Trophoblast cell (in vitro differentiated cells and primary cell): Measurements from ENCODE around the gene CT45A9.
"Not testable (repeated sequence)": the region's sequence is repeated elsewhere in the genome, so short reads cannot be mapped to it uniquely, and the experiment has no call there.

Experiments used
- DNase-seq, 2 donors: peaks; one replicate each; pipeline ENCODE4 v3.0.0-alpha.2; 2016
- H2AFZ ChIP-seq: 2 replicates; pipeline ENCODE4 v1.6.1; 2013; ENCODE audit warnings: low read length, moderate library complexity, mild to moderate bottlenecking; ENCODE audit not compliant: insufficient read depth, poor library complexity
- H2AK5ac ChIP-seq: 2 replicates; pipeline ENCODE4 v1.6.1; 2013; ENCODE audit warnings: mild to moderate bottlenecking, low read length
- H2BK120ac ChIP-seq: 2 replicates; pipeline ENCODE4 v1.6.1; 2013; ENCODE audit warnings: low read length, mild to moderate bottlenecking, moderate library complexity; ENCODE audit not compliant: insufficient read depth, poor library complexity
- H2BK12ac ChIP-seq: 2 replicates; pipeline ENCODE4 v1.6.1; 2013; ENCODE audit warnings: mild to moderate bottlenecking, low read length, moderate library complexity
- H2BK5ac ChIP-seq: 2 replicates; pipeline ENCODE4 v1.6.1; 2013; ENCODE audit warnings: low read length, low read depth, moderate library complexity, mild to moderate bottlenecking; ENCODE audit not compliant: poor library complexity
- H3K14ac ChIP-seq: 2 replicates; pipeline ENCODE4 v1.6.1; 2013; ENCODE audit warnings: mild to moderate bottlenecking, low read length
- H3K18ac ChIP-seq: 2 replicates; pipeline ENCODE4 v1.6.1; 2013; ENCODE audit warnings: mild to moderate bottlenecking, low read length
- H3K23ac ChIP-seq: 2 replicates; pipeline ENCODE4 v1.6.1; 2013; ENCODE audit warnings: low read length
- H3K27ac ChIP-seq: 2 replicates; pipeline ENCODE4 v1.5.1; 2013; ENCODE audit warnings: low read depth, mild to moderate bottlenecking, inconsistent platforms, low read length, moderate library complexity
- H3K27me3 ChIP-seq: 2 replicates; pipeline ENCODE4 v1.6.1; 2013; ENCODE audit warnings: inconsistent platforms, mild to moderate bottlenecking, low read length, moderate library complexity; ENCODE audit not compliant: insufficient read depth
- H3K36me3 ChIP-seq, 2 experiments: 1 replicate in 1 of 2; 2 replicates in 1 of 2; pipeline ENCODE4 v1.6.1; 2013; ENCODE audit warnings: low read length in 2 of 2, mild to moderate bottlenecking in 2 of 2, moderate library complexity in 1 of 2; ENCODE audit not compliant: insufficient read depth in 2 of 2, control insufficient read depth in 1 of 2
- H3K4ac ChIP-seq: 2 replicates; pipeline ENCODE4 v1.6.1; 2013; ENCODE audit warnings: low read depth, mild to moderate bottlenecking, low read length, moderate library complexity
- H3K4me1 ChIP-seq, 2 experiments: 1 replicate in 1 of 2; 2 replicates in 1 of 2; pipeline ENCODE4 v1.6.1; 2013; ENCODE audit warnings: low read length in 2 of 2, mild to moderate bottlenecking in 2 of 2, moderate library complexity in 1 of 2; ENCODE audit not compliant: insufficient read depth in 2 of 2, control insufficient read depth in 1 of 2
- H3K4me2 ChIP-seq: 2 replicates; pipeline ENCODE4 v1.6.1; 2013; ENCODE audit warnings: inconsistent platforms, mild to moderate bottlenecking, low read length, moderate library complexity
- H3K4me3 ChIP-seq: 2 replicates; pipeline ENCODE4 v1.5.1; 2013; ENCODE audit warnings: mild to moderate bottlenecking, low read depth, low read length, inconsistent platforms
- H3K79me1 ChIP-seq: one replicate; pipeline ENCODE4 v1.6.1; 2013; ENCODE audit warnings: low read length
- H3K79me2 ChIP-seq: 2 replicates; pipeline ENCODE4 v1.6.1; 2013; ENCODE audit warnings: low read length, mild to moderate bottlenecking; ENCODE audit not compliant: control insufficient read depth, insufficient read depth, poor library complexity
- H3K9ac ChIP-seq: 2 replicates; pipeline ENCODE4 v1.6.1; 2013; ENCODE audit warnings: mild to moderate bottlenecking, low read length
- H3K9me3 ChIP-seq: 2 replicates; pipeline ENCODE4 v1.6.1; 2013; ENCODE audit warnings: low read depth, mild to moderate bottlenecking, control low read depth, inconsistent platforms, low read length; ENCODE audit not compliant: insufficient read depth
- H4K12ac ChIP-seq: 2 replicates; pipeline ENCODE4 v1.6.1; 2013; ENCODE audit warnings: low read depth, mild to moderate bottlenecking, low read length, moderate library complexity
- H4K8ac ChIP-seq: 2 replicates; pipeline ENCODE4 v1.6.1; 2013; ENCODE audit warnings: low read depth, mild to moderate bottlenecking, low read length, moderate library complexity
- H4K91ac ChIP-seq: one replicate; pipeline ENCODE4 v1.6.1; 2013; ENCODE audit warnings: low read depth, mild to moderate bottlenecking, low read length, moderate library complexity
- WGBS: extraction: QIAGEN DNeasy Blood & Tissue Kit; methylation state at CpG from one replicate; pipeline ENCODE4 v1.1.7; 2013; ENCODE audit warnings: missing lambda C conversion rate; ENCODE audit not compliant: insufficient read length, insufficient coverage; ENCODE audit errors: extremely low coverage; 5-methylcytosine and 5-hydroxymethylcytosine counted together

The CT45A9 gene

DNA sequence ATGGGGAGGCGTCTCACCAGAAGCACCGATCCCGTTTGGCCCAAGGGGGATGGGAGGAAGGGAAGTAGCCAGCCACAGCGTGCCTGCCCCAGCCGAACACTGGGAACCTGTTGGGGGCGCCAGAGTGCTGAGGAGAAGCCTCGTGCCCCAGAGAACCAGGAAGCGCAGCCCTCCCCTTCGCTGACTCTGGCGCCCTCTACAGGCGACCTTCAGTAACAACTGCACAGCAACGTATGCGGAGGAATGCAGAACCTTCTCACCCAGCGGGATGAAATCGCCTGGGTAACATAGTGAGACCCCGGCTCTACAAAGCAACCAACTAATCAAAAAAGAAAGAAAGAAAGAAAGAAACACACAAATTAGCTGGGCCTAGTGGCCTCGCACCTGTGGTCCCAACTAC lies 51.7 kb downstream of the CT45A9 start, which contains the start of gene CT45A2:
Gene CT45A2, minus strand, starts transcription at position 101 of the 400 bp plus-strand sequence. CDS start 3,747 bp downstream, outside the sequence.
- not testable (repeated sequence) for H2BK120ac ChIP-seq, H3K79me1 ChIP-seq, H2AFZ ChIP-seq, H3K27me3 ChIP-seq, H3K79me2 ChIP-seq, H3K27ac ChIP-seq, H2BK12ac ChIP-seq, H4K12ac ChIP-seq, H2BK5ac ChIP-seq, DNase-seq, H3K18ac ChIP-seq, H3K4ac ChIP-seq, H3K9ac ChIP-seq, H3K4me2 ChIP-seq, H3K23ac ChIP-seq, H4K91ac ChIP-seq, H2AK5ac ChIP-seq, H3K4me3 ChIP-seq, H3K9me3 ChIP-seq, H4K8ac ChIP-seq, H3K14ac ChIP-seq, H3K36me3 ChIP-seq, H3K4me1 ChIP-seq
- WGBS = no CpG with 5 or more reads among the region's 17 CpGs
